ENCODE measurements around the gene RASA4B.
"Not testable (repeated sequence)": the region's sequence is repeated elsewhere in the genome, so short reads cannot be mapped to it uniquely, and the experiment has no call there.

- TF ChIP-seq POLR2A (IDR thresholded peaks at IDR 0.05; ENCODE audit: low read depth, low read length); CTCF (IDR thresholded peaks at IDR 0.05; ENCODE audit: extremely low read depth in 1 of 2, insufficient read depth in 1 of 2, low read depth in 1 of 2, low read length in 2 of 2); POLR2AphosphoS5 (IDR thresholded peaks at IDR 0.05; ENCODE audit: insufficient read depth, low read depth, low read length); MAX (IDR thresholded peaks at IDR 0.05; ENCODE audit: insufficient read depth, insufficient read length): not testable (repeated sequence)
These were observed 33.3 kb downstream of the RASA4B start for GRCh38 chr7:102484317-102484716.

All from endothelial cell of umbilical vein (primary cell).